A549 (cell line): ENCODE results near the gene RBM46. TPM values are rescaled to one million over a fixed set of nuclear protein-coding genes. Genes with fewer than 3 reads are reported as not detected.
A peak's percentile ranks its signal among the peaks of the same experiment; 100 is the strongest.
"Not testable (repeated sequence)": the region's sequence is repeated elsewhere in the genome, so short reads cannot be mapped to it uniquely, and the experiment has no call there.

ENCODE experiments used
- ATAC-seq, 2 experiments: fragments of 200-7000 bp in 1 of 2; fragments of >200 bp in 1 of 2; cut with Nextera tagmentation in 1 of 2; cut with Tn5 transposase in 1 of 2; 3 replicates each; pipeline versions ENCODE4 v1.8.0 to v1.9.1; 2018 to 2020; ENCODE audit warnings: mild to moderate bottlenecking in 1 of 2, moderate library complexity in 1 of 2
- CTCF ChIA-PET: fragments of 300-600 bp; sonication (Branson Sonifier 250); formaldehyde crosslinking; extraction: SDS; loops from one replicate; lab custom pipeline; 2021; ENCODE audit warnings: antibody characterized with exemption, inconsistent platforms; lab: Yijun Ruan, JAX
- POLR2A ChIA-PET: fragments of 350-600 bp; formaldehyde crosslinking; extraction: SDS; loops from one replicate; lab custom pipeline; 2021; ENCODE audit warnings: antibody characterized with exemption, inconsistent platforms; lab: Yijun Ruan, JAX
- DNase-seq, 2 experiments: peaks; one replicate each; pipeline versions ENCODE4 v3.0.0 to v3.0.0-alpha.2; 2011 to 2016; ENCODE audit warnings: low read depth in 1 of 2, low spot score in 1 of 2
- FAIRE-seq: peaks from 2 replicates; lab custom pipeline; 2011; peaks lifted over from hg19 to GRCh38; lab: Jason Lieb, UNC
- H3K27ac ChIP-seq, 2 experiments: fragments of >200 bp; sonication (Bioruptor Twin); formaldehyde crosslinking; 3 replicates each; pipeline ENCODE4 v1.5.1; 2016 to 2017
- H3K4me1 ChIP-seq: fragments of >200 bp; sonication (Bioruptor Twin); formaldehyde crosslinking; 3 replicates; pipeline ENCODE4 v1.6.1; 2016
- H3K4me2 ChIP-seq: fragments of >200 bp; sonication (Bioruptor Twin); formaldehyde crosslinking; 3 replicates; pipeline ENCODE4 v1.6.1; 2016
- H3K4me3 ChIP-seq: fragments of >200 bp; sonication (Bioruptor Twin); formaldehyde crosslinking; 3 replicates; pipeline ENCODE4 v1.5.1; 2016
- H3K9me3 ChIP-seq: fragments of >200 bp; sonication (Bioruptor Twin); formaldehyde crosslinking; 3 replicates; pipeline ENCODE4 v1.6.1; 2016
- BHLHE40 ChIP-seq: IDR thresholded peaks from 2 replicates; pipeline ENCODE4 v1.6.1; 2012; ENCODE audit warnings: low read depth, low read length, inconsistent platforms
- CBX2 ChIP-seq: fragments of 200-600 bp; sonication (generic); IDR thresholded peaks from 2 replicates; pipeline ENCODE4 v1.6.1; 2016; ENCODE audit warnings: low read depth, mild to moderate bottlenecking, borderline replicate concordance
- CHD2 ChIP-seq: fragments of 150-350 bp; IDR thresholded peaks from 2 replicates; pipeline ENCODE4 v1.6.1; 2014; ENCODE audit warnings: low read length; ENCODE audit not compliant: partially characterized antibody
- EHF ChIP-seq: fragments of 250-450 bp; sonication (Bioruptor Pico); IDR thresholded peaks from 2 replicates; pipeline ENCODE4 v1.5.0; 2020; ENCODE audit warnings: mild to moderate bottlenecking
- ESRRA ChIP-seq: fragments of 150-350 bp; IDR thresholded peaks from 2 replicates; pipeline ENCODE4 v1.6.1; 2014; ENCODE audit warnings: mild to moderate bottlenecking, low read length, borderline replicate concordance
- FOSB ChIP-seq: fragments of 250-450 bp; sonication (Bioruptor Pico); IDR thresholded peaks from 2 replicates; pipeline ENCODE4 v1.5.0; 2020; ENCODE audit warnings: mild to moderate bottlenecking, moderate library complexity
- FOSL2 ChIP-seq, 2 experiments: fragments of 450-650 bp in 1 of 2; fragments of >200 bp in 1 of 2; sonication (Bioruptor Twin) in 1 of 2; formaldehyde crosslinking; IDR thresholded peaks; 2 replicates each; pipeline versions ENCODE4 v1.5.0 to v1.6.1; 2016 to 2020; ENCODE audit warnings: mild to moderate bottlenecking in 1 of 2, moderate library complexity in 1 of 2
- FOXS1 ChIP-seq: fragments of 250-450 bp; sonication (Bioruptor Pico); IDR thresholded peaks from 2 replicates; pipeline ENCODE4 v1.5.0; 2020; ENCODE audit warnings: mild to moderate bottlenecking, moderate library complexity
- GATA3 ChIP-seq: IDR thresholded peaks from 2 replicates; pipeline ENCODE4 v1.6.1; 2012; ENCODE audit warnings: borderline replicate concordance
- HDAC2 ChIP-seq: fragments of 200-600 bp; sonication (generic); IDR thresholded peaks from 2 replicates; pipeline ENCODE4 v1.6.1; 2016
- HOXB13 ChIP-seq: fragments of 250-450 bp; sonication (Bioruptor Pico); IDR thresholded peaks from 2 replicates; pipeline ENCODE4 v1.5.0; 2020; ENCODE audit warnings: low read depth, mild to moderate bottlenecking, moderate library complexity
- JUN ChIP-seq, 2 experiments: fragments of >200 bp; sonication (Bioruptor Twin); formaldehyde crosslinking; IDR thresholded peaks; 2 replicates in 1 of 2; 3 replicates in 1 of 2; pipeline ENCODE4 v1.6.1; 2016 to 2017
- JUNB ChIP-seq: fragments of >200 bp; sonication (Bioruptor Twin); formaldehyde crosslinking; IDR thresholded peaks from 2 replicates; pipeline ENCODE4 v1.6.1; 2016
- KDM1A ChIP-seq: fragments of 200-600 bp; sonication (generic); IDR thresholded peaks from 2 replicates; pipeline ENCODE4 v1.6.1; 2016; ENCODE audit warnings: low read depth, mild to moderate bottlenecking
- MAZ ChIP-seq: fragments of 150-350 bp; IDR thresholded peaks from 2 replicates; pipeline ENCODE4 v1.6.1; 2014; ENCODE audit warnings: antibody characterized with exemption, low read depth, low read length, borderline replicate concordance
- MYC ChIP-seq: IDR thresholded peaks from 2 replicates; pipeline ENCODE4 v1.6.1; 2012; ENCODE audit warnings: mild to moderate bottlenecking, inconsistent platforms, low read length, improper control_type of control experiment, borderline replicate concordance
- NPAS2 ChIP-seq: fragments of 250-450 bp; sonication (Bioruptor Pico); IDR thresholded peaks from 2 replicates; pipeline ENCODE4 v1.8.0; 2022; ENCODE audit warnings: mild to moderate bottlenecking, moderate library complexity, borderline replicate concordance
- POLR2AphosphoS2 ChIP-seq: conservative IDR thresholded peaks from 2 replicates; pipeline ENCODE4 v1.6.1; 2012; ENCODE audit warnings: low read length, improper control_type of control experiment, inconsistent platforms
- RARB ChIP-seq: fragments of 250-450 bp; sonication (Bioruptor Pico); IDR thresholded peaks from 2 replicates; pipeline ENCODE4 v1.8.0; 2021; ENCODE audit warnings: mild to moderate bottlenecking, moderate library complexity
- RFX5 ChIP-seq: fragments of 450-650 bp; IDR thresholded peaks from 2 replicates; pipeline ENCODE4 v1.7.1; 2014; ENCODE audit warnings: antibody characterized with exemption, mild to moderate bottlenecking, moderate library complexity
- SREBF2 ChIP-seq: fragments of 450-650 bp; IDR thresholded peaks from 2 replicates; pipeline ENCODE4 v1.6.1; 2014; ENCODE audit warnings: mild to moderate bottlenecking, moderate library complexity
- TFCP2L1 ChIP-seq: fragments of 250-450 bp; sonication (Bioruptor Pico); IDR thresholded peaks from 2 replicates; pipeline ENCODE4 v1.5.0; 2021; ENCODE audit warnings: mild to moderate bottlenecking
- ZC3H11A ChIP-seq: fragments of 450-650 bp; IDR thresholded peaks from 2 replicates; pipeline ENCODE4 v1.6.1; 2014; ENCODE audit warnings: antibody characterized with exemption, mild to moderate bottlenecking
- ZFP36 ChIP-seq: fragments of 450-650 bp; IDR thresholded peaks from 2 replicates; pipeline ENCODE4 v1.6.1; 2014; ENCODE audit warnings: borderline replicate concordance; ENCODE audit not compliant: partially characterized antibody
- ZNF302 ChIP-seq: fragments of 250-450 bp; sonication (Bioruptor Pico); IDR thresholded peaks from 2 replicates; pipeline ENCODE4 v1.9.0; 2021; ENCODE audit warnings: inconsistent platforms, mild to moderate bottlenecking, moderate library complexity
- WGBS: methylation state at CpG from one replicate; pipeline ENCODE4 v1.1.6; 2017; ENCODE audit errors: missing lambda C conversion rate; 5-methylcytosine and 5-hydroxymethylcytosine counted together
- polyA plus RNA-seq, 4 experiments: library from polyadenylated mRNA; depleted of rRNA in 3 of 4; stranded (reverse); fragments of >200 nt; fragmentation: RNase III in 1 of 4; extraction: RNeasy Plus Mini Kit Qiagen cat#74134 plus additional on column Dnase treatment in 1 of 4; gene quantifications; 2 replicates in 3 of 4; 3 replicates in 1 of 4; pipeline ENCODE4 v1.2.3, GENCODE V29; 2011 to 2017
- TF ChIP-seq, protein P1 (sequence below): fragments of >200 bp; sonication (Bioruptor Twin); formaldehyde crosslinking; IDR thresholded peaks from 3 replicates; pipeline ENCODE4 v1.5.1; 2016
- TF ChIP-seq, protein P2 (sequence below): fragments of 200-600 bp; sonication (generic); IDR thresholded peaks from 2 replicates; pipeline ENCODE4 v1.6.1; 2016; ENCODE audit warnings: antibody characterized with exemption, mild to moderate bottlenecking, moderate library complexity
- TF ChIP-seq, protein P3 (sequence below): fragments of 250-450 bp; sonication (Bioruptor Pico); IDR thresholded peaks from 2 replicates; pipeline ENCODE4 v1.5.0; 2021; ENCODE audit warnings: mild to moderate bottlenecking, moderate library complexity, borderline replicate concordance

The RBM46 gene
- polyA plus RNA-seq, 2 of the 4 experiments (the other 2 are of a cell fraction) = not detected

DNA sequence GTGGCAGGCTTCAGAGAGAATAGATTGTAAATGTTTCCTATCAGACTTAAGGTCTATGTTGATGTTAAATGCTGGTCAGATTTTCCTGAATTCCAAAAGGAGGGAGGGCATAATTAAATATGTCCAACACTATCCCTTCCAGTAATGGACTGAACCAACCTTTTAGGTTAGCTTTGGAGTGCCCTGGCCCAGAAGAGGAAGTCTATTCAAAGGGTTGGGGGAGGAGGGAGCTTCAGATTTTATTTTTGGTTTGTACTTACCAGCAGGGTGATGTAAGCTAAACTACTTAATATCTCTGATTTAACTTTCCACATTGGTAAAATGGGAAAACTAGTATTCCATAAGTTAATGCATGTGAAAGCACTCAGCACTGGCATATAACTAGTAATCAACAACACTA is 91.1 kb downstream of the RBM46 start:
- H3K4me1 ChIP-seq = peaks cover 5% of the 10 kb centered on the region; the same call in 2 of the 3 replicates
- H3K4me2 ChIP-seq = no peak overlapping the region
- ATAC-seq = no peak
- no peak for DNase-seq
- no peak for TF ChIP-seq FOXS1
- TF ChIP-seq RARB (CRISPR knock-in tag) = no peak
- TF ChIP-seq POLR2AphosphoS2 = no peak
- TF ChIP-seq NPAS2 (CRISPR knock-in tag) = no peak
- no peak for TF ChIP-seq ZC3H11A
- no peak for TF ChIP-seq MYC
- TF ChIP-seq KDM1A = no peak
- TF ChIP-seq JUN (IDR thresholded peaks at IDR 0.05) = no peak
- TF ChIP-seq ESRRA = no peak
- TF ChIP-seq, protein P1, sequence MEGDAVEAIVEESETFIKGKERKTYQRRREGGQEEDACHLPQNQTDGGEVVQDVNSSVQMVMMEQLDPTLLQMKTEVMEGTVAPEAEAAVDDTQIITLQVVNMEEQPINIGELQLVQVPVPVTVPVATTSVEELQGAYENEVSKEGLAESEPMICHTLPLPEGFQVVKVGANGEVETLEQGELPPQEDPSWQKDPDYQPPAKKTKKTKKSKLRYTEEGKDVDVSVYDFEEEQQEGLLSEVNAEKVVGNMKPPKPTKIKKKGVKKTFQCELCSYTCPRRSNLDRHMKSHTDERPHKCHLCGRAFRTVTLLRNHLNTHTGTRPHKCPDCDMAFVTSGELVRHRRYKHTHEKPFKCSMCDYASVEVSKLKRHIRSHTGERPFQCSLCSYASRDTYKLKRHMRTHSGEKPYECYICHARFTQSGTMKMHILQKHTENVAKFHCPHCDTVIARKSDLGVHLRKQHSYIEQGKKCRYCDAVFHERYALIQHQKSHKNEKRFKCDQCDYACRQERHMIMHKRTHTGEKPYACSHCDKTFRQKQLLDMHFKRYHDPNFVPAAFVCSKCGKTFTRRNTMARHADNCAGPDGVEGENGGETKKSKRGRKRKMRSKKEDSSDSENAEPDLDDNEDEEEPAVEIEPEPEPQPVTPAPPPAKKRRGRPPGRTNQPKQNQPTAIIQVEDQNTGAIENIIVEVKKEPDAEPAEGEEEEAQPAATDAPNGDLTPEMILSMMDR = no peak
- TF ChIP-seq, protein P2, sequence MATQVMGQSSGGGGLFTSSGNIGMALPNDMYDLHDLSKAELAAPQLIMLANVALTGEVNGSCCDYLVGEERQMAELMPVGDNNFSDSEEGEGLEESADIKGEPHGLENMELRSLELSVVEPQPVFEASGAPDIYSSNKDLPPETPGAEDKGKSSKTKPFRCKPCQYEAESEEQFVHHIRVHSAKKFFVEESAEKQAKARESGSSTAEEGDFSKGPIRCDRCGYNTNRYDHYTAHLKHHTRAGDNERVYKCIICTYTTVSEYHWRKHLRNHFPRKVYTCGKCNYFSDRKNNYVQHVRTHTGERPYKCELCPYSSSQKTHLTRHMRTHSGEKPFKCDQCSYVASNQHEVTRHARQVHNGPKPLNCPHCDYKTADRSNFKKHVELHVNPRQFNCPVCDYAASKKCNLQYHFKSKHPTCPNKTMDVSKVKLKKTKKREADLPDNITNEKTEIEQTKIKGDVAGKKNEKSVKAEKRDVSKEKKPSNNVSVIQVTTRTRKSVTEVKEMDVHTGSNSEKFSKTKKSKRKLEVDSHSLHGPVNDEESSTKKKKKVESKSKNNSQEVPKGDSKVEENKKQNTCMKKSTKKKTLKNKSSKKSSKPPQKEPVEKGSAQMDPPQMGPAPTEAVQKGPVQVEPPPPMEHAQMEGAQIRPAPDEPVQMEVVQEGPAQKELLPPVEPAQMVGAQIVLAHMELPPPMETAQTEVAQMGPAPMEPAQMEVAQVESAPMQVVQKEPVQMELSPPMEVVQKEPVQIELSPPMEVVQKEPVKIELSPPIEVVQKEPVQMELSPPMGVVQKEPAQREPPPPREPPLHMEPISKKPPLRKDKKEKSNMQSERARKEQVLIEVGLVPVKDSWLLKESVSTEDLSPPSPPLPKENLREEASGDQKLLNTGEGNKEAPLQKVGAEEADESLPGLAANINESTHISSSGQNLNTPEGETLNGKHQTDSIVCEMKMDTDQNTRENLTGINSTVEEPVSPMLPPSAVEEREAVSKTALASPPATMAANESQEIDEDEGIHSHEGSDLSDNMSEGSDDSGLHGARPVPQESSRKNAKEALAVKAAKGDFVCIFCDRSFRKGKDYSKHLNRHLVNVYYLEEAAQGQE = no peak
- no peak for TF ChIP-seq TFCP2L1 (CRISPR knock-in tag)
- TF ChIP-seq CHD2 = no peak
- TF ChIP-seq FOSB (CRISPR knock-in tag) = no peak
- no peak for TF ChIP-seq MAZ
- no peak for TF ChIP-seq BHLHE40
- TF ChIP-seq JUNB = no peak
- H3K4me3 ChIP-seq = no peak overlapping the region
- ChIA-PET POLR2A (no interaction called here), CTCF (interaction anchor here (1.0 to 1.1 kb wide), 2 partner anchors 18 to 58 kb away, joined by 3 read pairs; no protein-coding TSS in a partner anchor)
- no peak for FAIRE-seq
- H3K9me3 ChIP-seq = no peaks in the 10 kb centered on the region
- H3K27ac ChIP-seq = no peak overlapping the region

DNA sequence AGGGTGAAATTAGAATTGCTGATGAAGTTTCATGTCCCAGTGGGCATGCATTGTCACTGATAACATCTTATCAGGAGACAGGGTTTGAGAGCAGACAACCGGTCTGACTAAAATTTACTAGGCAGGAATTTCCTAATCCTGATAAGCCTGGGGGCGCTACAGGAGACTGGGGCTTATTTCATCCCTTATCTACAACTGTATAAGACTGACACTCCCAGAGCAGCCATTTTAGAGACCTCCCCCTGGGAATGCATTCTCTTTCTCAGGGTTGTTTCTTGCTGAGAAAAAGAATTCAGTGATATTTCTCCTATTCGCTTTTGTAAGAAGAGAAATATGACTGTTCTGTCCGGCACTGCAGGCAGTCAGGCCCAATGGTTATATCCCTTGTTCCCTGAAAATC is 93.0 kb downstream of the RBM46 start:
- FAIRE-seq, DNase-seq, H3K4me3 ChIP-seq, ATAC-seq, CTCF ChIA-PET, POLR2A ChIA-PET, H3K27ac ChIP-seq, H3K9me3 ChIP-seq, H3K4me2 ChIP-seq, H3K4me1 ChIP-seq: not testable (repeated sequence)
- 65% methylated on average over 4 of the region's 4 CpGs for WGBS

DNA sequence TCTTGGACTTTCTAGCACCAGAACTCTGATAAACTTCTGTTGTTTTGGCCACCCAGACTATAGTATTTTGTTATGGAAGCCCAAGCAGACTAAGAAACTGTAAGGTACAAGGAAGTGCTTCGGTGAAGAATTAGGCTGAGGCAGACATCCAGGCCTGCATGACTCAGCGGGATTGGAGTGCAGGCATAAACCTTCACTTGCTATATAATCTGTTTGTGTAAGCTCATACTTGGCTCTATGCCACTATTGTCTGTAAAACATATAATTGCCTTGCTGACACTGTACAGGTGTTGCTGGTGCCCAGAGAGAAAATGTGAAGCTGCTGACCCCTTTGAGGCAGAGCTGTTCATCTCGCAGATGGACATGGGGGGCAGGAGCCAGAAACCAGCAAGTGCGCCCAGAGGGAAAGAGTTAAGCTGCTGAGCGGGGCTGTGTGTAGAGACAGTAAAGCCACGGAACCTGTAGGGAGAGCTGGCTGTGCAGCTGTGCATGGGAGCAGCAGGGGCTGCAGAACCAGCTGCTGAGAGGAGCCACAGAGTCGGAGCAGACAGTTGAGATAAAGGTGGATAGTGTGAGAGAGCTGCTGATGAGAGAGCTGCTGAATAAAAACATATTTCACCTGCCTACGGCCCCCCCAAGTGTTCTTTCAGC is 96.2 kb downstream of the RBM46 start:
- ChIA-PET POLR2A (no interaction called here), CTCF (interaction anchor here (1.5 kb wide), 1 partner anchor 26 kb away, joined by 3 read pairs; no protein-coding TSS in a partner anchor)
- peak in 1 of 2 experiments; percentile 62 for DNase-seq
- H3K4me2 ChIP-seq = peak overlapping the region; percentile 30; the same call in 2 of the 3 replicates
- ATAC-seq = peak in 1 of 2 experiments; percentile 65; a peak in 2 of 6 replicates
- H3K4me1 ChIP-seq = peaks cover 8% of the 10 kb centered on the region; the same call in 2 of the 3 replicates
- FAIRE-seq = no peak
- H3K27ac ChIP-seq = peak overlapping the region; percentile 62 to 69; a peak in 5 of 6 replicates
- H3K4me3 ChIP-seq = no peak overlapping the region
- H3K9me3 ChIP-seq = no peaks in the 10 kb centered on the region
- WGBS = 69% methylated on average over 8 of the region's 8 CpGs
- TF ChIP-seq MAZ (no peak), ZNF302 (CRISPR knock-in tag) (no peak), SREBF2 (no peak), EHF (CRISPR knock-in tag) (no peak), ESRRA (no peak), GATA3 (no peak), HOXB13 (no peak), FOSL2 (IDR thresholded peaks at IDR 0.05) (no peak), FOSL2 (CRISPR knock-in tag; IDR thresholded peaks at IDR 0.05) (0 out of 2 replicates have a peak, but pooled peaks have one; percentile 13), HDAC2 (no peak), RFX5 (no peak), CBX2 (no peak), ZFP36 (no peak)
- TF ChIP-seq, protein P3, sequence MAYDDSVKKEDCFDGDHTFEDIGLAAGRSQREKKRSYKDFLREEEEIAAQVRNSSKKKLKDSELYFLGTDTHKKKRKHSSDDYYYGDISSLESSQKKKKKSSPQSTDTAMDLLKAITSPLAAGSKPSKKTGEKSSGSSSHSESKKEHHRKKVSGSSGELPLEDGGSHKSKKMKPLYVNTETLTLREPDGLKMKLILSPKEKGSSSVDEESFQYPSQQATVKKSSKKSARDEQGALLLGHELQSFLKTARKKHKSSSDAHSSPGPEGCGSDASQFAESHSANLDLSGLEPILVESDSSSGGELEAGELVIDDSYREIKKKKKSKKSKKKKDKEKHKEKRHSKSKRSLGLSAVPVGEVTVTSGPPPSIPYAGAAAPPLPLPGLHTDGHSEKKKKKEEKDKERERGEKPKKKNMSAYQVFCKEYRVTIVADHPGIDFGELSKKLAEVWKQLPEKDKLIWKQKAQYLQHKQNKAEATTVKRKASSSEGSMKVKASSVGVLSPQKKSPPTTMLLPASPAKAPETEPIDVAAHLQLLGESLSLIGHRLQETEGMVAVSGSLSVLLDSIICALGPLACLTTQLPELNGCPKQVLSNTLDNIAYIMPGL (CRISPR knock-in tag) = no peak
